ENCODE measurements around the gene ARR3.
"Not testable (repeated sequence)": the region's sequence is repeated elsewhere in the genome, so short reads cannot be mapped to it uniquely, and the experiment has no call there.

ARR3 gene

DNA sequence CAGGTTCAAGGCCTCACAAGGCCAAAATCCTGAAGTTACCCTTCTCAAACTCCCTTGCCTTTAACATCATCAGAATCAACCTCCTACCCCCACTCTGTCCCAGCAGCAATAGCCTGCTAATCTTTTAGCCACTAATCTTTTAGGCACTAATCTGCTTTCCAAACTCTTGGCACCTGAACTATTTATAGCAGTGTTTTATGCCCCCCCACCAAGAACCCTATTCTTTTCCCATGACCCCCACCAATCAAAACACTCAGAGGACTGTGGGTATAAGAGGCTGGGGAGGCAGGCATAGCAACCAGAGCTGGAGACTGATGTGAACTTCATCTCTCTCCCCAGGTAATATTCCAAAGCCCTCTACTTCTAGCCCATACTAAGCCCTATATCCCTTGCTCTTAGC, at the start of gene ARR3:
Gene ARR3 (plus strand): TSS at position 301 of the 400 bp plus-strand sequence. CDS start 1,052 bp downstream, outside the sequence.
- no peak for DNase-seq (ENCODE audit: low spot score)

DNA sequence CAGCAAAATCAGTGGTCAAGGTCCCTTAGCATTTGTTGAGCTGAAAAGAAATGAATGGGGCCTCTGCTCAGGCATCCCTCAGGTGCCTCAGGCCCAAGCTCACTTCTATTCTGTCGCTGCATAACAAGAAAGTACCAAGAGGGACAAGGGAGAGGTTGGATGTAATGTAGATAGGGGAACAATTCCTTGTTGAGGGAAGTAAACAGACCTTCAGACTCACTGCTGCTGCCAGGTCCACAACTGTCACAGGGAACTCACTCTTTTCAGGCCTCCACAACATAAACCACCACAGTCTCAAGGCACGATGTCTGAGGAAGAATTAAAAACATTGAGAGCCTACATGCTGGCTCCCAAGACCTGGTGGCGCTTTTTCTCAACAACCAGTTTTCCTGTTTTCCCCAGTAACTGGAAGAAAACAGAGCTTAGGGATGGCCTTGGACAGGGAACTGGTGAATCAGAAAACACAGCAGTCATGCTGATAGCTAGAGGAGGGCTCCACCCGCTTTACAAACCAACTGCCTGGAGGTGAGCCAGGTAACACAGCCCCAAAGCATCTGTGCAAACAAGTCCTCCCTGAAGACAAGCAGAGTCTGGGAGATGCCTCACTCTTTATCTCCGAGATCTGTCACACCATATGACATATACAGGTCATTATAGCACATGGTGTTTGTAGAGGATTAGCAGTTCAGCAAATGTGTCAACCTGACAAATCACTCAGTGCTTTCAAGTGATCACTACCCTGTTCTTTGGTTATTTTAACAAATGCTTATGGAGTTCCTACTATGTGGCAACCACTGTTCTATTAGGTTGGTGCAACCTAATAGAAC, 48.0 kb upstream of the ARR3 start:
- DNase-seq (ENCODE audit: low spot score), result no peak

DNA sequence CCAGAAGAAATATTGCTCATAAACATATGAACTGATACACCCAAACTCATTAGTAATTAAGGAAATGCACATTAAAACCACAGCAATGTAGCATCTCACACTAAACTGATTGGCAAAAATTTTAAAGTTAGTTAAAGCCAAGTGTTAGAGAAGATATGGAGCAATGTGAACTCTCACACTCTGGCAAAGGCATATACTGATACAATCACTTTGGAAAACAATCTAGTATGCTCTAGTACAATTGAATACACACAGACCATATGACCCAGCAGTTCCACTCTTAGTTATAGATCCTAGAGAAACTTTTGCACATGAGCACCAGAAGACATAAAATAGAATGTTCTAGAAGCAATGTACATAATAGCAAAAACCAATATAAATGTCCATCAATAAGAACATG, 42.1 kb upstream of the ARR3 start:
- no peak for DNase-seq (ENCODE audit: low spot score)

DNA sequence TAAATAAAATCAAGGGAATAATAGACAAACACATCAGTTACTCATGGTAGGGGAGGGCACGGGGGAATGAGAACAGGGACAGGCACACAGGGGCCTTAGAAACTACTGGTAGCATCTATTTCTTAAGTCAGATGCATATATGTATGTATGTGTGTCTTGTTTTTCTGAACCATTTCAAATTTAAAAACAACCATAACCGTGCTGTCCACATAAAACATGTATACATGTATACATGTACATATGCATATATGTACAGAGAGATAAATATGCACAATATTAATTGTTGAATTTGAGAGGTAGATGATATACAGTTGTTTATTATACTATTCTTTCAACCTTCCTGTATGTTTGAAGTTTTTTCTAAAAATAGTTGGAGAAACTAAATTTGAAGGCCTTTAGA, 41.4 kb upstream of the ARR3 start:
- DNase-seq (ENCODE audit: low spot score), result no peak

DNA sequence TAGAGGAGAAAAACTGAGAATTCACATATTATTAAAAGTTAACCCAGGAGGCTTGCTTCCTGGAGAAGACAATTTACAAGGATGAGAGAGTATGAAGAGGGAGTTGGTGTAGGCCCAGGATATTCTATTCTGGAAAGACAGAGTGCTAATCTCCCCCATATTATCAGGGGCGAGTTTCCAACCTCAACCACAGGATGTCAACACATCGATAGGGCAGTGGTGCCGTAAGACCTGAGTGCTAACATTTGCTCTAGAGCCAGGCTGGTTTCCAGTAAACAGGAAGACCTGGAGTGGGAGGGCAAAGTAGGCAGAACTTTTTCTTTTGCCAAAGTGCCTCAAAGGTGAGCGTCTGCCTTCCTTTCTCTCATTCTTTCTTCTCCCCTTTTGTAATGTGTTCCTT, 36.5 kb upstream of the ARR3 start:
- no peak for DNase-seq (ENCODE audit: low spot score)

DNA sequence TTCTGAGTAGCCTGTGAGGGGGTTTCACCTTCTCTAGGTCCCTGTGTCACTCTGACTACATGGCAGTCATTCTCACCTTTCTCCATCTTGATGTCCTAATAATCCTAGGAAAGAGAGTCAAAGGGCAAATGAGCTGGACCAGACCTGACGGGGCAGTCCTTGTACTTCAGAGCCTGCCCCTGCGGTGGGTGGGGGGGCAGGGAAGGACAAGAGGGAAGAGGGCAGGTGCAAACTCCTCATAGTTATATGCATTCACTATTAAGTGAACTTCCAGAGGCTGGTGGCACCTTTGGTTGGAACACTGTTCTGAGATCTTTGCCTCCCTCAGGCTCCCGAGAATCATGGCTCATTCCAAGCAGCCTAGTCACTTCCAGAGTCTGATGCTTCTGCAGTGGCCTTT, 33.8 kb upstream of the ARR3 start, which contains the start of gene AWAT1:
Gene AWAT1 (plus strand): TSS at position 301 of the 400 bp plus-strand sequence. CDS start 41 bp downstream, at position 342.
- no peak for DNase-seq (ENCODE audit: low spot score)

DNA sequence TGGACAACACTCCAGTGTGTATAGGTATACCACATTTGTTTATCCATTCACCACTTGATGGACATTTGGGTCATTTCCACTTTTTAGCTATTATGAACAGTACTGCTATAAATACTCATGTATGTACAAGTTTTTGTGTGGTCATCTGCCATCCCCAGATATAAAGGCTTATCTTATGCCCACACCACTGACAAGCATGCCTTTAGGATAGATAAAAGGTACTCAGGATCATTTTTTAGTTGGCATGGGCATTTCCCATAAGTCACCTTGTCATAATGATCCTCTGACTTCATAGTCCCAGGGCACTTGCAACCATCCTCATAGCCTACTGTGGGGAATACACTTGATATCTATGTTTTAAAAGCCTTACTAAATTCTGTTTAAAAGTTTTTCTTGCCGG, 27.4 kb upstream of the ARR3 start:
- no peak for DNase-seq (ENCODE audit: low spot score)

DNA sequence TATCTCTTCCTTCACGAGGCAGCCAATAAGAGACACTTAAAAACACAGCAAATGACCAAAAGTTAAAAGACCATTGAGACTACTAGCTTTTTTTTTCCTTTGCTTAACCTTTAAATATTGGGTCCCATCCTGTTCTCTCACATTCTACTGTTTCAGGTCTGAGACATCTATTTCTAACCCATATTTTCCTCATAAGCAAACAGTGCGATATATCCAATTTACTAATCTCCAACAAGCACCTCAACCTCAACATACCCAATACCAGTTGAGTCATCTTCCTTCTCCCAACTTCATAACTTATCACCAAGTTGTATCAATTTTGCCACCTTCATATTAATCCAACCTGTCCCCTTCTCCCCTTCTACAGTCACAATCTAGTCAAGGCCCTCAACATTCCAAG, 26.6 kb upstream of the ARR3 start:
- no peak for DNase-seq (ENCODE audit: low spot score)

DNA sequence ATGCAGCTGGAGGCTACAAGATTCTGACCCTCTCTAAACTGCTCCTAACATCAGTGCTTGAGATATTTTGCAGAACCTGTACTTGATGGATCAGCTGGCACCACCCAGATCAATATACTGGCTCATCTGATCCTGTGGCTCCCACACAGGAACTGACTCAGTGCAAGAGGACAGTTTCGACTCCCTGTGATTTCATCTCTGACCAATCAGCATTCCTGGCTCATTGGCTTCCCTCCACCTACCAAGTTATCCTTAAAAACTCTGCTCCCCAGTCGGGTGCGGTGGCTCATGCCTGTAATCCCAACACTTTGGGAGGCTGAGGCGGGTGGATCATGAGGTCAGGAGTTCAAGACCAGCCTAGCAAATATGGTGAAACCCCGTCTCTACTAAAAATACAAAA, 24.5 kb upstream of the ARR3 start:
- DNase-seq (ENCODE audit: low spot score), result not testable (repeated sequence)

DNA sequence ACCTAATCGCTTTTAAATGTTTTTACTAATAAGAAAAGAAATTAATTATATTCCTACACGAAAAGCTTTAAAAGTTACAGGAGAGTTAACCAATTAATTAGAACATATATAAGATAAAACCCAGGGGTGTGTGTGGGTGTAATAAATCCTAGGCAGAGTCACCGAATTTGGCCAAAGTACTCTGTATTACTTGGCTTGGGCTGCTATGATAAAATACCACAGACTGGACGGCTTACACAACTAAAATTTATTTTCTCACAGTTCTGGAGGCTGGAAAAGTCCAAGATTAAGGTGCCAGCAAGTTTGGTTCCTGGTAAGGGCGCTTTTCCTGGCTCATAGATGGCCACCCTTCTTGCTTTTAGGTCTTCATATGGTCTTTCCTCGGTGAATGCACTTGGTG, 23.3 kb upstream of the ARR3 start:
- DNase-seq (ENCODE audit: low spot score), result no peak

DNA sequence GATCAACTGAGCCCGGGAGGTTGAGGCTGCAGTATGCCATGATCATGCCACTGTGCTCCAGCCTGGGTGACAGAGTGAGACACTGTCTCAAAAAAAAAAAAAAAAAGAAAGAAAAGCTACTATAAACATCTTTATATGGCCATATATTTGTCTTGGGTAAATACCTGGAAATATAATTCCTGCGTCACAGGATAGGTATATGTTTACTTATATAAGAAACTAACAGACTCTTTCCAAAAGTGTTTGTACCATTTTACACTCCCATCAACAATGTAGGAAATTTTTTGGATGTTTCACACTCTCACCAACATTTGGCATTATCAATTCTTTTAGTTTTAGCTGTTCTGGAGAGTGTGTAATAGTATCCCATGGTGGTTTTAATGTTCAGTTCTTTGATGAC, 20.9 kb upstream of the ARR3 start:
- DNase-seq (ENCODE audit: low spot score), result no peak

DNA sequence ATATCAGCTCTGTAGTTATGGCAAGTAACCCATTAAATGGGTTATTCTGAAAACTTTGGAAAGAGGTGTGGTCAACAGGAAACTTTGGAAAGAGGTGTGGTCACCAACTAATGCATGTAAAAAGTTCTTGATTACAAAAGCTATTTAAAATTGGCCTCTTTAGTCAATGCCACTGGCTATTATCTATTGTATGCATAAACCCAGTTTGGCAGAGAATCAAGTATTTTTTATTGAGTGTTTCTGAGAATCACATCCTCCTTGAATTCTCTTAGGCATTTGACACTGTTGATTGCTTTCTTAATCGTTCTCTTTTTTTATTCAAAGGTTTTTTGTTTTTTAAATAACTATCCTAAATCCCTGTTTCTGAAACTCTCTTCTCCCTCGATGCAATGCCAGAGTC, 15.6 kb upstream of the ARR3 start:
- DNase-seq (ENCODE audit: low spot score), result no peak

DNA sequence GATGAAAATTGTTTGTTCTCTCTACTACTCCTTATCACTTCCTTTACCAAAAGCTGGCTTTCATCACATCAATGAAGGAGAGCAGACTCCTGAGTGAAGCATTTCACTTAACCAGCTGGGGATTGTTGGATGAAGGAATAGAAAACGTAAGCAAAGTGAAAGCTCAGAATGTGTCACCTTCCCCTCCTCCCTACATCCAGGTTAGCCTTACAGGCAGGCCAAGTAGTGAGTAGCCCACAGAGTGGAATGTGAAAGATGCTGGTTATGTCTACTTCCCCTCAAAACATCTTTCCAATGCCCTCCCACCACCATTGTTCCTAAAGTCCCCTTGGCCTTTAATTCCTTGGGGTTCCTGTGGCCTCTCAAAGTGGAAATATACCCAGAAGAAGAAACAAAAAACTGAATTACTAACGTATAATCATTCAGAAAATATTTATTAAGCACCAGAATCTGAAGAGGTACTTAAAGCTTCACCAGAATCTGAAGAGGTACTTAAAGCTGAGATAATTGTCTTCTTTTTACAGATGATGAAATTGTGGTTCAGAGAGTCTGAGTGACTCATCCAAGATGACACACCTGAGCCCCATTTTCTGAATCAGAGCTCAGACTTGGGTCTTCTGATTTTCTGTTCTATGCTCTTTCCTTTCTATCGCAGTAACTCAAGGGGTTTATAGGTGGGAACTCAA, 14.6 kb upstream of the ARR3 start:
- no peak for DNase-seq (ENCODE audit: low spot score)

DNA sequence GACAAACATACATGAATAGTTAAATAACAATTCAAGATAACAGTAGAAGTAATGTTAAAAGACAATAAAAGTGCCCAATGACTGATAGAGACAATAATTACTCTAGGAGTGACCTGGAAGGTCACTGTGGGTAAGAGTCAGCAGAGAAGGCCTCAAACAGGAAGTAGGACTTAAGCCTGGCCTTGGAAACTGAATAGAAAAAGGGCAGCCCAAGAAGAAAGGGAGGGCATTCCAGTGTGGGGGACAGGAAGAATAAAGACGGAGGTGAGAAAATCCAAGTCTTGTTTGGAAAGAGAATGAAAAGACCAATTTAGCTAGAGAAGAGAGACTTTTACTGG, 14.1 kb upstream of the ARR3 start:
- DNase-seq (ENCODE audit: low spot score), result no peak

DNA sequence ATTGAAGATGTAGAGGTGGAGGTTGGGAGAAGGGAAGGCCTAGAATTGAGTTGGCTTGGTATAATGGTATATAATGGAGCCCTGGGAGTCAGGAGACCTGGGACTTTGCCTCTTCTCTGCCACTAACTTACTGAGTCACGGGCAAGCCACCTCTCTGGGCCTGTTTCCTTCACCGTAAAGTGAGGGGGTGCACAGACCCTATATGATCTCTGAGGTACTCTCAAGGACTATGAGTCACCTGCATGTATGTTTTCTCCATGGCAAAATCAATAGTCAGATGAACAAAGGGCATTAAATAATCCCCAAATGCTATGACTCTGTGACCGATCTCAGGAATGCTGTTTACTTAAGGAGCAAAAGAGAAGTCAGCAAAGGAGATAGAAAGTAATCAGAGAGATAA, 13.2 kb upstream of the ARR3 start:
- no peak for DNase-seq (ENCODE audit: low spot score)

DNA sequence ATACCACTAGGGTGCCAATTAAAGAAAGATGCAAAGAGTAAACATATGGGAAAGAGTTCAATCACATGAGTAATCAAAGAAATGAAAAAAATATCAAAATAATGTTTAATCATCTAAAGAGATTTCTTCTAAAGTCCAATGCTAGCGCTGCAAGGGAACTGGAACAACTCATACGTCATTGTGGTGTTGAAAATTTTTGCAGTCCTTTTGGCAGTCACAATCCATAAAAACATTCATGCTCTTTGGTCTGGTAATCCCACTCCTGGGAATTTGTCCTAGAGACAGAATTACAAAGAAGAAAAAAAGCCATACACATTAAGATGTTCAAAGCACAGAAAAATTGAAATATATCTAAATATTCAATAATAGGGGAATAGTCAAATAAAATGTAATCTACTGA, 12.7 kb upstream of the ARR3 start:
- DNase-seq (ENCODE audit: low spot score), result no peak

DNA sequence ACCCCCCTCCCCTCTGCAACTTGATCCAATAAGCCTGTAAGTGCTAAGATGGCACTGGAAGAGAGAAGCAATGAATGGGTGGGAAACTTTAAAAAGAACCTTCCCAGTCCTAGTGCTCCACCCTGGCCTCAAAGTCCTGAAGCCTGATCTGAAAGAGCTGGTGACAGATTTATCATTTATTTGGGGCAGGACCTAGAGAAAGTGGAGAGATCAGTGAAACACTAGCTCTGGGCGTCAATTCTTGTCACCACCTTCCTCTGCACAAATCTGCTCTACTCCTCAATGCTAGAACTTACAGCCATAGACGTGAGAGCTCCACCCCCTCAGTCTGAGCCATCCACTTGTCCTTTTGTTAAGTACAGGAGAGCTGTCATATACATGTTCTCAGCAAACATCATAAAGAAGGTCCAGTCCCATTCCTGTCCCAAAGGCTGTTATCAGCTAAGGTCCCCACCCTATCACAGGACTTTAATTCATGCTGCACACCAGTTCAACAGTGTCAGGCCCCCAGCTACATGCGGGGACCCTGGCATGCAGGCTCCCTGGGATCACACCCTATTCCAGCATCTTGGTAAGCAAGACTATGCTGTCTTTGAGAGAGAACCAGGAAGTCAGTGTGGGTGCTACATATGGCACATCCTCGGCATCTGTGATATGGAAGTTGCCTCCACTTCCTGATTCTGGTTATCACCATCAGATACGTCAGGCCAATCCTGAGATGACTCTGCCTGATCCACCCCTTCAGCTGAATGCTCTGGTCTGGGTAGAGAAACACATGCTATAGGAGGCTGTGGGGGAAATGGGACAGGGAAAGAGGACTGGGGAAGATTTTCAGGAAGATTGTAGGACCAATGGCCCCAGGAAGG, 10.5 kb upstream of the ARR3 start:
- DNase-seq (ENCODE audit: low spot score), result no peak

DNA sequence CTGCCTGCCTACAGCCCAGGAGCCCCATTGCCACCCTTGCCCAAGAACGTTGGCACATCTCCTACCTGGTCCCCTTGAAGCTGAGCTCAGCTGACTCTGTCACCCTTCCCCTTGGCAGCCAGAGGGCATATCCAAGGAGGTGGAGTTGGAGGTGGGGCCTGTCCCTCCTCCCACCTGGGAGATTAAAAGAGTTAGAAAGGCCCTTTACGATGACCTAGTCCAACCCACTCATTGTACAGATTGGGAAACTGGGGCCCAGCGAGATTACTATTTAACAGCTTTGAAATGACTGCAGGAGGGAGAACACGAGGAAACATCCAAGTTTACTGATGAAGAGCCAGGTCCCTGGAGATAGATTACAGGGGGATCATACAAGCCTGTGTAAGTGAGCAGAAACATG, 8.0 kb upstream of the ARR3 start, which contains the start of gene P2RY4:
Gene P2RY4 (minus strand): TSS at position 101 of the 400 bp plus-strand sequence. CDS start 580 bp downstream, outside the sequence.
- no peak for DNase-seq (ENCODE audit: low spot score)

DNA sequence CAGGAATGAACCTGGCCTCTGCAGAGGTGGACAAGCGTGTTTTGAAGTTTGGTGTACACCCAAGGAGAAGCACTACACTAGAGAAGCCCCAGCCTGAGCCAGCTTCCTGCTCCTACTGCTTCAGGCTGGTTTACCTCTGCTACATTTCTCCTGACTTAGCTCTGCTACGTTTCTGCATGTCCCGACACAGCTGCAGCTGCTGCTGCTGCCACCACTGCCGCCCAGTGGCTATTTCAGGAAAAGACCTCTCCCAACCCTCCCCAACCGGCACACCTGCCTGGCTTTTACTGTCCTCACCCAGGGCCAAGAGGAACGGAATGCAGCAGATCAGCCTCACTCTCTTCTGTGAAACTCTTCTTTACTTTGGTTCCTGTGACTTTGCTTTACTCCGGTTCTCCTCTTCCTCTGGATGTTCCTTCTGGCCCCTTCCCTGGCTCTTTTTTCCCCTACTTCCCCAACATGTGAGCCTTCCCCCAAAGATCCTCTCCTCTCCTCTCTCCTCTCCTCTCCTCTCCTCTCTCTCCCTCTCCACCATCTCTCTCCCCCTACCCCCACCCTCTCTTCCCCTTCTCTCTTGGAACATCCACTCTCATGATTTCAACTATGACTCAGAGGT, 5.1 kb upstream of the ARR3 start:
- peak; percentile 64 for DNase-seq (ENCODE audit: low spot score)

DNA sequence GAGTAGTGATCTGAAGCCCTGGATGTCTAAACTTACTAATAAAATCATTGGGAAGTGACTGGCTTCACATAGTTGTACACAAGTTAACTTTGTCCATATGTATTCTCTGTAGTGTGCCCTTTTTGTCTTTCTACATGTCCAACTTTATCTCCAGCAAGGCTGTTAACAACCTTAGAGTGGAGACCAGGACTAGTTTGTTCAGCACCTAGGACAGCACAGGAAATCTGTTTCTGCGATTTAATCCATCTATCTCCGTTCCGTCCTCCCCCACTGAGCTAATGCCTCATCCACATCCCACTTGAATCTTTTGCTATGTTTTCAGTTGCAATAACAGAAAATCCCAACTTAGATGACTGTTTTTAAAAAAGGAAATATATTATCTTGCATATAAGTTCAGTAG, 3.4 kb upstream of the ARR3 start:
- no peak for DNase-seq (ENCODE audit: low spot score)

DNA sequence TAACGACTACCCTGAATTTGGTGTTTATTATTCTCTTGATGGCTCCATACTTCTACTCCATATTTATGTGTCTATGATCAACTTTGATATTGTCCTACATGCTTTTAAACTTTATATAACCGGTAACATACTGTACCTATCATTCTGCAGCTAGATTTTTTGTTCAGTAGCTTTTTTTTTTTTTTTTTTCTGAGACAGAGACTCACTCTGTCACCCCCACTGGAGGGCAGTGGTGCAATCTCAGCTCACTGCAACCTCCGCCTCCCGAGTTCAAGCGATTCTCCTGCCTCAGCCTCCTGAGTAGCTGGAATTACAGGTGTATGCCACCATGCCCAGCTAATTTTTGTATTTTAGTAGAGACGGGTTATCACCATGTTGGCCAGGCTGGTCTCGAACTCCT, 5.9 kb downstream of the ARR3 start:
- DNase-seq (ENCODE audit: low spot score), result not testable (repeated sequence)

DNA sequence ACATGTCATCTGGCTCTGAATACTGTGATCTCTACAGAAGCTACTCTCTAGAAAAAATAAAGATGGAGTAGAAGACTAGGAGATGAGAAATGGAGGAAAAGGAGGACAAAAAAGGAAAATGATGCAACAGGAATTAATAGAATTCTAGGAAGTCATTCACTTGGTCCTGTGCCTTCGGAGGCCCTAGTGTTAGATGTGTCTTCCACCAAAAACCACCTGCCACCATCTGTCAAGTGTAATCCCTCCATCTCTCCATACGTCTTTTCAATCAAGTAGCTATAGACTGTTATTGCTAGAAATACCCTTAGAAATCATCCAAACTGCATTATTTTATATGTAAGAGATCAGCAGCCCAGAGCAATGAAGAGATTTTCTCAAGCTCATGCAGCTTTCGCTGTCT, 10.9 kb downstream of the ARR3 start:
- no peak for DNase-seq (ENCODE audit: low spot score)
